DOHH2 (cell line): ENCODE data around the gene ITGA8.

Experiments
- CTCF ChIP-seq: fragments of 200-600 bp; sonication (generic); IDR thresholded peaks from one replicate; pipeline ENCODE4 v1.5.1; 2014; ENCODE audit warnings: antibody characterized with exemption, mild to moderate bottlenecking, low read depth, low read length; ENCODE audit not compliant: poor library complexity, severe bottlenecking
- EZH2phosphoT487 ChIP-seq: fragments of 200-600 bp; sonication (generic); IDR thresholded peaks from 2 replicates; pipeline ENCODE4 v1.6.1; 2017; ENCODE audit warnings: borderline replicate concordance, mild to moderate bottlenecking, antibody characterized with exemption, low read length, moderate library complexity, mixed read lengths

- TF ChIP-seq CTCF, result no peak
- no peak for TF ChIP-seq EZH2phosphoT487
Measured at GRCh38 chr10:15726042-15726441, 6.3 kb upstream of the ITGA8 start.
